Ascending aorta (tissue), 2 donors: ENCODE results near the gene SERINC3. TPM values are rescaled to one million over a fixed set of nuclear protein-coding genes. Genes with fewer than 3 reads are reported as not detected.

ENCODE experiments used
- DNase-seq, 2 donors: peaks; one replicate each; pipeline ENCODE4 v3.0.0-alpha.2; 2019; ENCODE audit warnings: low spot score in 2 of 2
- H3K27ac ChIP-seq, 2 donors: fragments of 200-600 bp; sonication (generic); one replicate each; pipeline ENCODE4 v1.5.1; 2016 to 2017; ENCODE audit warnings: mild to moderate bottlenecking in 1 of 2
- H3K27me3 ChIP-seq: fragments of 200-600 bp; sonication (generic); one replicate; pipeline ENCODE4 v1.5.1; 2017
- H3K36me3 ChIP-seq, 2 donors: fragments of 200-600 bp; sonication (generic); one replicate each; pipeline ENCODE4 v1.5.1; 2016
- H3K4me1 ChIP-seq, 2 donors: fragments of 200-600 bp; sonication (generic); one replicate each; pipeline ENCODE4 v1.5.1; 2016 to 2017; ENCODE audit warnings: mild to moderate bottlenecking in 1 of 2
- H3K4me3 ChIP-seq, 2 donors: fragments of 200-600 bp; sonication (generic); one replicate each; pipeline ENCODE4 v1.5.1; 2016 to 2017; ENCODE audit warnings: mild to moderate bottlenecking in 1 of 2
- H3K9me3 ChIP-seq, 2 donors: fragments of 200-600 bp; sonication (generic); one replicate each; pipeline ENCODE4 v1.5.1; 2016
- intact Hi-C: fragments of 100-400 bp; cut with DNase I; formaldehyde crosslinking; loops from one replicate; pipeline ENCODE4 v1.15.1; 2023
- total RNA-seq: library from RNA; depleted of rRNA; stranded (reverse); fragments of >200 nt; gene quantifications from one replicate; pipeline ENCODE4 v1.1.0, GENCODE V29; 2016
- TF ChIP-seq, protein P1 (sequence below), 3 experiments: fragments of 200-600 bp in 2 of 3; fragments of 450-650 bp in 1 of 3; sonication (generic) in 2 of 3; IDR thresholded peaks; one replicate each; pipeline ENCODE4 v1.5.1; 2016 to 2019; ENCODE audit warnings: antibody characterized with exemption in 3 of 3, mild to moderate bottlenecking in 1 of 3, moderate library complexity in 1 of 3

SERINC3 gene
- total RNA-seq, 1 donor from 2014 or later: 78.1 TPM

DNA sequence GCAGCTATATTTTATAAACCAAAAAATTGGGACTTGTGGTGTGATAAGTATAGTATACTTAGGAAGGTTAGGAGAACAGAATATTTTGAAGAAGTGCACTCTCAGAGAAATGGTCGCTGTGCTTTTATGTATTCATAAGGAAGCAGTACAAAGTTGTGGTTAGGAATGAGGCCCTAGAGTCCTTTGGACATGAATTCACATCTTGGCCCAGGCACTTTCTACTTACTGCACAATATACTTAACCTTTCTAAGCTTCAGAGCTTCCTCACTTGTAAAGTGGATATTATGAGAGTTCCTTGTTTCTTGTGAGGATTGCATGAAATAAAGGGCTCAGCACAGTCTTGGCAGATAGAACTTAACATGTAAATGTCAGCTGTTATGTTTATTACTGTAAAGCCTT is 21.0 kb upstream of the SERINC3 start:
- intact Hi-C loops: no loop called here
- no peak overlapping the region for H3K27ac ChIP-seq

DNA sequence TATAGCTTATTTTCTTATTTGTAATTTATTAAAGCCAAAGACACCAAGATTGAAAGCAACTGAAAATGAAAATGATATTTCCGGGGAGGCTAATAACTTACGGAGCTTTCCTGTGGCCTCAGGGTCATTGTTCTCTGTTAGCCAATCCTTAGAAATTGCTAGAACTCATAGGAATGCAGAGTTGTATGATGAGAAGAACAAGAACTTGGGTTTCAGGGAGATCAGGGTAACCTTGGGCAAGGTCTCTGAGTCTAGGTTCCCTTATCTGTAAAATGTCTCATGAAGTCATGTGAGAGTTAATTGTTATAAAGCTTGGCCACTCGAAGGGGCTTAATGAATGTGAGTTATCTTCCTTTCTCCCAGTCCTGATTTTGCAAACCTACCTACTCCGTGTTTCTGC is 20.1 kb upstream of the SERINC3 start:
- no peak for DNase-seq
- Histone ChIP-seq H3K27me3 (no peaks in the 10 kb centered on the region), H3K27ac (no peak overlapping the region), H3K4me3 (no peak overlapping the region), H3K4me1 (no peaks in the 10 kb centered on the region), H3K9me3 (no peaks in the 10 kb centered on the region), H3K36me3 (no peaks in the 10 kb centered on the region)
- intact Hi-C loops: no loop called here
- TF ChIP-seq, protein P1, sequence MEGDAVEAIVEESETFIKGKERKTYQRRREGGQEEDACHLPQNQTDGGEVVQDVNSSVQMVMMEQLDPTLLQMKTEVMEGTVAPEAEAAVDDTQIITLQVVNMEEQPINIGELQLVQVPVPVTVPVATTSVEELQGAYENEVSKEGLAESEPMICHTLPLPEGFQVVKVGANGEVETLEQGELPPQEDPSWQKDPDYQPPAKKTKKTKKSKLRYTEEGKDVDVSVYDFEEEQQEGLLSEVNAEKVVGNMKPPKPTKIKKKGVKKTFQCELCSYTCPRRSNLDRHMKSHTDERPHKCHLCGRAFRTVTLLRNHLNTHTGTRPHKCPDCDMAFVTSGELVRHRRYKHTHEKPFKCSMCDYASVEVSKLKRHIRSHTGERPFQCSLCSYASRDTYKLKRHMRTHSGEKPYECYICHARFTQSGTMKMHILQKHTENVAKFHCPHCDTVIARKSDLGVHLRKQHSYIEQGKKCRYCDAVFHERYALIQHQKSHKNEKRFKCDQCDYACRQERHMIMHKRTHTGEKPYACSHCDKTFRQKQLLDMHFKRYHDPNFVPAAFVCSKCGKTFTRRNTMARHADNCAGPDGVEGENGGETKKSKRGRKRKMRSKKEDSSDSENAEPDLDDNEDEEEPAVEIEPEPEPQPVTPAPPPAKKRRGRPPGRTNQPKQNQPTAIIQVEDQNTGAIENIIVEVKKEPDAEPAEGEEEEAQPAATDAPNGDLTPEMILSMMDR (IDR thresholded peaks at IDR 0.05): no peak

More for the DNA sequence above, 21.0 kb upstream of the SERINC3 start:
- DNase-seq: no peak
- Histone ChIP-seq H3K4me1 (peaks cover 0 to 2% of the 10 kb centered on the region in 2 donors), H3K27me3 (no peaks in the 10 kb centered on the region), H3K36me3 (no peaks in the 10 kb centered on the region), H3K9me3 (no peaks in the 10 kb centered on the region), H3K4me3 (no peak overlapping the region)
- TF ChIP-seq, protein P1 (IDR thresholded peaks at IDR 0.05): no peak

DNA sequence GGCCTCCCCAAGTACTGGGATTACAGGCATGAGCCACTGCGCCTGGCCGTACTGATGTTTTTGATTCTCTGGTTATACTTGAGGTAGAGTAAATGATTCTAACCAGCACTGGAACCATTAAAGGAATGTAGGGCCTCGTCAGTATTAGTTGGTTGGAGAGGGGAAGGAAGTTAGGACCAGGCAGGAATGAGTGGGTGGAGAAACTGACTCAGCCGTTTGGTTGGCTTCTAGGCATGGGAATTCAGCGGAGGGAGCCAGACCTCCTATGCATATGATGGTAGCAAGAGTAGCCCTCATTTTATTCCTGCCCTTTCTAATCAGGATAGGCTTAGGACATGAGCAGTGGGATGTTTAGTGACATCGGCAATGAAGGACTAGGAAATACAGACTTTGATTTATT is 19.0 kb upstream of the SERINC3 start:
- Histone ChIP-seq H3K27me3 (no peaks in the 10 kb centered on the region), H3K36me3 (no peaks in the 10 kb centered on the region), H3K4me3 (no peak overlapping the region), H3K9me3 (no peaks in the 10 kb centered on the region), H3K4me1 (no peaks in the 10 kb centered on the region), H3K27ac (no peak overlapping the region)
- TF ChIP-seq, protein P1 (IDR thresholded peaks at IDR 0.05): no peak
- intact Hi-C loops: no loop called here
- no peak for DNase-seq

DNA sequence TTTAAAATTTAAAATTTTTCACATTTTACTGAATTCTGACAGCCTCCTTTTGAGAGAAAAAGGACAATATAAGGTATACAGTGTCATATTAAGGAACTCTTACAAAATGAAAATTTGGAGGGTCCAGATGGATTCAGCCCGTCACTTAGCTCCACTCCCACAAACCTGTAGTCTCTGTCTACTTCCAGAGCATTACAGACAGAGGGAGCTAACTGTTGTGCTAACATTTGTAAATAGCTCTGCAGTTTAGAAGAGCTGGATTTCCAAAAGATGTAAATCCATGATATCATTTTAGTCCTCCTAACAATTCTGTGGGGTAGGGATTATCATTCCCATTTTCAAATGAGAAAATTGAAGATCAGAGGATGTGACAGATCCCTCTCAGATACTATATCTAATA is 16.1 kb upstream of the SERINC3 start:
- no peaks in the 10 kb centered on the region for H3K27me3 ChIP-seq
- no peaks in the 10 kb centered on the region for H3K9me3 ChIP-seq
- intact Hi-C loops: no loop called here
- no peak overlapping the region for H3K27ac ChIP-seq
- H3K4me1 ChIP-seq: no peaks in the 10 kb centered on the region
- no peaks in the 10 kb centered on the region for H3K36me3 ChIP-seq
- DNase-seq: no peak
- H3K4me3 ChIP-seq: no peak overlapping the region
- TF ChIP-seq, protein P1 (IDR thresholded peaks at IDR 0.05): peak in 1 of 3 experiments; percentile 21

DNA sequence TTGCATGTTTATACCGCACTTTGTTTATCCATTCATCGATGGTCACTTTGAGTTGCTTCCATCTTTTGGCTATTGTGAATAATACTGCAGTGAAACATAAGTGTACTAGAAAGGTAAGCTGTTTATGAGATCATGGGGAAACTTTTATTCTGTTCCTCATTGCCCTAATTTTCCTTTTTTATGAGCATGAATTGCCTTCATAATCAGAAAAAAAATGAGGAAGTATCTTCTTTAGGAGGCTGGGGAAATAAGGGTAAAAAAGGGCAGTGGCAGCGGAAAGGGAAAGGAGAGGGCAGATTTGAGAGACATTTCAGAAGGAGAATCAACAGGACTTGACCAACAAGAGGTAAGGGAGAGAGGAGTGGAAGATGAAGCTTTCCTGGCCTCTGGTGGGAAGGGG is 14.3 kb upstream of the SERINC3 start:
- DNase-seq: no peak
- no peaks in the 10 kb centered on the region for H3K27me3 ChIP-seq
- peaks cover 0 to 9% of the 10 kb centered on the region in 2 donors for H3K4me1 ChIP-seq
- no peak overlapping the region for H3K4me3 ChIP-seq
- H3K36me3 ChIP-seq: no peaks in the 10 kb centered on the region
- TF ChIP-seq, protein P1 (IDR thresholded peaks at IDR 0.05): no peak
- no peak overlapping the region for H3K27ac ChIP-seq
- no peaks in the 10 kb centered on the region for H3K9me3 ChIP-seq
- intact Hi-C loops: no loop called here

DNA sequence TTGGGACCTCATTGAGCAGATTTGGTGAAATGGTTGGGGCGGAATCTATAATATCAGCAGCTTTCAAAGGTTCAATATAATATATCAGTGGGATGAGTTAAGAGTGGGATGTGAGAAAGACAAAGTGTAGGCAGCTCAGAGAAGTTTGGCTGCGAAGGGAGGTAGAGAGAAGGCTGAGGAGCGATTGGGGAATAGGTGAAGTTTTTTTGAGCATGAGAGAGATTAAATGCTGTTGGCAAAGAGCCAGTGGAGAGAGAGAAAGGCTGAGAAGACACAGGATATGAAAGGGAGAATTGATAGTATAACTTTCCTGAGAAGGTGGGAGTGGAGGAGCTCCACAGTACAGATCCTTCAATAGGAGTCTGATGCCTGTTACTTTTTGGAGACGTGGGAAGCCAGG is 12.1 kb upstream of the SERINC3 start:
- Histone ChIP-seq H3K9me3 (no peaks in the 10 kb centered on the region), H3K27me3 (no peaks in the 10 kb centered on the region), H3K4me3 (no peak overlapping the region), H3K27ac (no peak overlapping the region), H3K4me1 (peaks cover 0 to 10% of the 10 kb centered on the region in 2 donors), H3K36me3 (no peaks in the 10 kb centered on the region)
- intact Hi-C loops: no loop called here
- TF ChIP-seq, protein P1 (IDR thresholded peaks at IDR 0.05): no peak
- no peak for DNase-seq
